NCI-H1417 (cell line): ENCODE results near the gene NRXN2.

ENCODE experiments used
- DNase-seq, 3 experiments: peaks; one replicate each; lab custom pipeline; 2025; lab: John Stamatoyannopoulos, UW

The NRXN2 gene

DNA sequence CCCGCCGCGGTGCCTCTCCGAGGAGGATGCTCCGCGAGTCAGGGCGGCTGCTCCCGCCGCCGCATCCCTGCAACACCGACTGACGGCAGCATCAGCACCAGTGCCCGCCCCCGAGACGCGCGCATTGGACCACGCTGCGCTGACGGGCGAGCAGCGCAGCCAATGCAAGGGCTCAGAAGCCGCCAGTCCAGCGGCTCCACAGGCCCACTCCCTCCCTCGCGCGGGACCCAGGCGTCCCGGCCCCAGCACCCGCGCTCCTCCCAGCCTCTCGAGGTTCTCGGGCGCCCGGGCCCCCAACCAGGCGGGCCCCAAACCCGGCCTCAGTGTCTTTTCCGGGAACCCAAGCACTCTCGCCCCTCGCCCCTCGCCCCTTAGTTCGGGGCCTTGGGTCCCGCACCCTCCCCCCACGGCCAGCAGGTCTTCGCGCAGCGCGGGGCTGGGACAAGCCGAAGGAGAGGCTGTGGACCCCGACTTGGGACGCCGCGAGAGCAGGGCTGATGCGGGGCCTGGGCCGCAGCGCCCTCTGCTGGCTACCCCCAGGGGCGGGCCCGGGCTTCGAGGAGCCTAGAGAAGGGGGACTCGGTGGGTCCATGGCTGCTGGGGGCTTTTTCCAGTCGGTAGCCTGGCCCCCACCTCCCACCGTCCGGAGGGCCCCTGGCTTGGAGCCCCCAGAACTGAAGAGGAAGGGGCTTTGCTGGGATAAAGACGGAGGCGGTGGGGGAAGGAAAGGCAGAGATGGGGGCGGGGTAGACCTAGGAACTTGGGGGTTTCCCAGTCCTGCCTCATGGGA is at the start of gene NRXN2:
Gene NRXN2, minus strand, starts transcription at position 81 of the 790 bp plus-strand sequence. CDS start 9,498 bp downstream, outside the sequence.
- DNase-seq = peak; percentile 87 to 95 (median 95)

DNA sequence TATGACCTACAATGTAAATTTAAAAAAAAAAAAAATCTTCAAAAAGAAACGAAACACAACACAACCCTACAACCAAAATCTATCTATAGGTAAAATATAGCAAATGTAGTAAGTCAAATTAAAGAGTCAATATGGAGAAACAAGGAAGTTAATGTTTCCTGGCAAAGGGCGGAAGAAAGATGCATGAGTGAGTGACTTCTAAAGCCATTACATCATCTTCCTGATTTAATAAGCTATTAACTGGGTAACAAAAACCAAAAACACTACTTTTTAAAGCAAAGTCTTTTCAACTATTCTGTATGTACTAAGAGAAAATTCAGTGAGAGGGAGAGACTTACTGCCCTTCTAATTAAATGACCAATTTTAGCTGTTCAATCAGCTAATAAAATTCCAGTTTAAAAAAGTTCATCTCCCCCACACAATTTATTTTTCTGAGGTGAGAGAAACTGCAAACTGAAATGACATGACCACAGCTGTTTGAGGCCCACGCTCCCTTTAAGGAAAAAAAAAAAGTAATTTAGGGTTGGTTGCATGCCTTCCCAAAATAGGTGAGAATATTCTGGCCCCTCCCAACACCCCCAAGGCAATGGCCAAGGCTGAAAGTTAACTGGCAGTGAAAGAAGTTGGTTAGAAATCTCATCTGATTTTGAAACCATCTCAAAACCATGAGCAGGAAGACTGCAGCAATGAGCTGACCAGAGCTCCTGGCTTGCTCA is 49.5 kb upstream of the NRXN2 start:
- DNase-seq = no peak

- no peak for DNase-seq
These were observed 48.9 kb upstream of the NRXN2 start for GRCh38 chr11:64771861-64772260.

DNA sequence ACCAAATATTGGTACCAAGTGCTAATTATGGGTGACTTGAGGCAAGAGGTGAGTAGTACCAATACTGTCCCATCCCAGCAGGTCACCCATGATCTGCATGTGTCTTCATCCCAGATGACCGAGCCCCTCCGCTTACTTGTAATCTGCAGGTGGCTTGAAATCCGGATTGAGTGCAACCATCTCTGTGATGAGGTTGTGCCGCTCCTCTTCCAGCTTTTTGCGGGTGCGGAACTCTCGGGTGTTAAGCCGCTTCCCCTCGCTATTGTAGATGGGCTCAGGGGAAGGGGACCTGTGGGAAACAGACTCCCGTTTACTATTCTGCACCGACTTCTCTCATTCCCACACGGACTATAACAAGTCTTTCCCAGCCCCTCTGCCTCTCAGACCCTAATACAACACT is 47.1 kb upstream of the NRXN2 start:
- no peak for DNase-seq

DNA sequence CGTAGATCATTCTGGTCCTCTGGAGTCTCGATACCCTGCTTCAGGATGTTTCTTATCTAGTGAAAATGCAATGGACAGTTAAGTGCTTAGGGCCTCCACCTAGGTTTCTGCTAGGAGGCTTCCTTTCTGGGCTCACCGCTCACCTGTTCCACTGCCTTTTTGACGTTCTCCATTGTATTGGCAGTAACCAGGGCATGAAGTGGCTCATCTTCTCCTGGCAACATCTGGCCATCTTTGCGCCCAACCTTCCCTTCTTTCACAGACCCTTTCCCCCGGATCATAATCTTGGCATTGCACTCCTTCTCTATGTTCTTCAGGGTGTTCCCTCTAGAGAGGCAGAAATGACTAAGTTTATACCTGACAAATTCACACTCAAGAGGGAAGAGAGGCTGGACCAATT is 46.3 kb upstream of the NRXN2 start:
- DNase-seq = no peak

GRCh38 chr11:64768300-64768694 is 45.3 kb upstream of the NRXN2 start:
- no peak for DNase-seq

- peak in 2 of 3 experiments; percentile 41 to 57 for DNase-seq
These were observed 44.6 kb upstream of the NRXN2 start for GRCh38 chr11:64767344-64768299.

- DNase-seq = no peak
These were observed 43.9 kb upstream of the NRXN2 start for GRCh38 chr11:64766881-64767280.

DNA sequence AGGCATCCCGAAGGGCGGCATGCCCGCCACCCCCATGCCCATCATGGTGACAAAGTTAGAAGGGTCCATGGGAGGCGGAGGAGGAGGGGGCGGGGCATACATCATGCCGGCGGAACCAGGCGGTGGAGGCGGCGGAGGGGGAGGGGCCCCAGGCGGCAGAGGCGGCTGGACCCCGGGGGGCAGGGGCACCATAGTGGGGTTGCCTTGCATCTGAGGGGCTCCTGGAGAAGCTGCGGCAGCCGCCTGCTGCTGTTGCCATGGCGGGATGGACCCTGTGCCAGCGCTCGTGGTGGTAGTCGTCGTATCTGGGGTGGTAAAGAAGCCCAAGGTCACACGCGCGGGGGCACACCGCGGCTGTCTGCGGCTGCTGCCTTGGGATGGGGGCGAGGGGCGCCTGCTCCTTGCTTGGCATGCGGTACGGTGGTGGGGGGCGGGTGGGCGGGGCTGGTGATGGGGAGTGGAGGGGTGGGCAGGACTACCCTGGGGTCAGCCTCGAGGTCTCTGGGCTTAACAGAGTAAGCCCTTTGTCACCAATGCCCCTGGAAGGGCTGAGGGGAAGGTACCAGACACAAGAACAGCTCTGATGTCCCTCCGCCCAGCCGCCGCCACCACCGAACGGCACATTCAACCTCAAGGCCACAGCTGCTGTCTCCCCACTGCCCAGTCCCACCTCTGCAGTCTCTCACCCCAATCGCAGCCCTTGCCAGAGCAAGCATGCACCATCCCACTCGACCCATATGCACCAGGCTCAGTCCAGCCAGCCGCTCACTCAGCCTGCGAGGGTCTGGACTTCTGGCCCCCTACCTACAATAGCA is 43.1 kb upstream of the NRXN2 start:
- no peak for DNase-seq

DNA sequence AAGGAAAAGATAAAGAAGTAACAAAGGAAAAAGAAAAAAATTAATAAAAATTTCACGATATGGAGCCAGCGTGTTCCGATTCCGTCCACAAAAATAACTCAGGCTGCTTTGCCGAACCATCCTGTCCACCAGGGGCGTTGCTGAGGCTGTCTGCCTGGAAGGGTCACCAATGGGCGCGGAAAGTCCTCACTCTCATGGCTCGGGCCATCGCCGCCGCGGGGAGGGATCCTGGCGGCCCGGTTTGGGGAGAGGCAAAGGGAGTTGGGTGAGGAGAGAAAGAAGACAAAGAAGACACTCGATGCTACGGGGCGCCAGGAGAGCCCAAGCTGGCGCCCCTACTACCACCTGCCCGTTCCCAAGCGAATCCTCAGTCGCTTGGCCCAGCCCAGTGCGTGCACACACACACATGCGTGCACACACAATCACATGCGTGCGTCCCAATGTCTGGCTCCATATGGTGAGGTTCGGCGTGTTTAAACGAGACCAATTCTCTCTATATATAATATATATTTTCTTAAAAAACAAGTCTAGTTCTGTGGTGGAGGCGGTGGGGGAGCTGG is 42.4 kb upstream of the NRXN2 start:
- DNase-seq = peak in 1 of 3 experiments; percentile 21

DNA sequence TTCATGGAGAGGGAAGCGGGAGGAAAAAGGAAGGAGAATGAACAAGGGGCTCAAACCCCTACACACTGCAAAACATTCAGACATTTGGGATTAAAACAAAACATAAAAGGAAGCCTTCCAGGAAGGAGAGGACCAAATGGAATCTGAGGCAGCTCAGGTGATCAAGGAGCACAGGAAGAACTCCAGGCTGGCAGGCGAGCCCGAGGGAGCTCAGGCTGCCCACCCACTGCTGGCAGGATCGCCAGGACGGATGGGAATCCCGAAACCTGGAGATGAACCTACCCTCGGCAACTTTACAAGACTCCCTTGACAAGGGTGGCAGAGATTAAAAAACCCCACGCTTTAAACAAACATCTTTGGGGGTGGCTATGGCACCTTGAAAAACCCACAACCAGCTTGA is 41.8 kb upstream of the NRXN2 start:
- no peak for DNase-seq

GRCh38 chr11:64764040-64764611 is 41.1 kb upstream of the NRXN2 start:
- no peak for DNase-seq

DNA sequence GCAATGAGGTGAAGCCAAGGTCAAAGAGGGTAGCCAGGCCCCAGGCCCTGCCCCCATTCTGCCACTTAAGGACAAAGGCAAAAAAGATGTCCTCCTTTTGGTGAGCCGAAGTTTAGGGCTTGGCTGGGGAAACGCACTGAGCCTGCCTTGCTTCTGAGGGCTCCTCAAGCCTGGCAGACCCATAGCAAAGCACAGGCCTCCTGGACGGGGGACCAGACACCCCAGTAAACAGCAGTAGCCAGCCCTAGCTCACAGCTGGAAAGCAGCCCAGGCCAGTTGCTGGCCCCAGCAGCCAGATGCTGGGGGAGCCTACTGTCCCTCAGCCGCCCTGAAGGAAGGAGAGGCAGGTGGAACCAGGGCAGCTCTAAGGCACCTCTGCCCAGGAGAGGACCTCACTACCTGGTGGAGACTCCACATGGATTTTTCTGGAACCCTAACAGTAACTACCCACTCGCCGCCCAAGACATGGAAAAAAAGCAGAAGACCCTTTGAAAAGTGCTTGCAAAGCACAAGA is 40.6 kb upstream of the NRXN2 start:
- DNase-seq = no peak

GRCh38 chr11:64762674-64763525 is 39.9 kb upstream of the NRXN2 start:
- peak in 2 of 3 experiments; percentile 18 to 46 for DNase-seq

- no peak for DNase-seq
These were observed 39.3 kb upstream of the NRXN2 start for GRCh38 chr11:64762277-64762673.

DNA sequence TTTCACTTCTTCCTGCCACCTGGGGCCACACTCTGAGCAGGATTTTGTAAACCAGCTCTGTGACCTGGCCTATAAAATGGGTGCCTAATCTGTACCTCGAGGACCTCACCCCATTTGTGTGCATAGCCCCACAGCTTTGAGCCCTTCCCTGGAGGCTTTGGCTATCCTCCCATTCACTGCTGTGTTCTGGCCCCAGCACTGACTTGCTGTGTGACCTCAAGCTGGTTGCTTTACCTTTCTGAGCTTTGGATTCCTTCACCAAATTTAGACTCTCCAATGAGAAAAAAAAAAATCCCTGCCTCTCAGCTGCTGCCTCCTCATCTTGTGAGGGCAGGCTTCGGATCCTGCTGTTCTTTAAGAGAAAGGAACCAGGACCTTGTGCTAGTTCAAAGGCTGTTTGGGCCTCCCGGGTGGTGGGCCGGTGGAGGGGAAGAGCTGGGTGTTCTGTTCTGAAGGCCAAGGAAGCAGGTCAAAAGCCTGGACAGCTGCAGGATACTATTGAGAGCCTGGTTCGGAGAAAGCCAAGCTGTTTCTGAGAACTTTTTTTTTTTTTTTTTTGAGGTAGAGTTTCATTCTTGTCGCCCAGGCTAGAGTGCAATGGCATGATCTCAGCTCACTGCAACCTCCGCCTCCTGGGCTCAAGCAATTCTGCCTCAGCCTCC is 37.9 kb upstream of the NRXN2 start:
- no peak for DNase-seq

GRCh38 chr11:64759722-64760719 is 37.0 kb upstream of the NRXN2 start, which contains the start of gene PYGM:
TSS of gene PYGM (minus strand) at chr11:64759974. CDS start at chr11:64759898, 76 bp downstream.
- peak in 1 of 3 experiments; percentile 22 for DNase-seq
